Endometrial microvascular endothelial cells (primary cell): ENCODE measurements around the gene AKR1B15. TPM values are rescaled to one million over a fixed set of nuclear protein-coding genes. Genes with fewer than 3 reads are reported as not detected.

Experiments
- total RNA-seq: library from RNA; depleted of rRNA; stranded (reverse); fragments of >200 nt; gene quantifications from one replicate; pipeline ENCODE4 v1.2.3, GENCODE V29; 2015; ENCODE audit errors: inconsistent ontology term

Gene AKR1B15
- total RNA-seq, 1 donor from 2014 or later, result not detected

Other genes starting within 250 kb of the AKR1B15 start
- gene SLC35B4, start 232.2 kb upstream of the AKR1B15 start, total RNA-seq, result 14.7 TPM
- 213 TPM for gene AKR1B1, start 90.0 kb upstream of the AKR1B15 start, total RNA-seq
- gene AKR1B10, start 21.5 kb upstream of the AKR1B15 start, total RNA-seq, result 0.56 TPM
- 22.6 TPM for gene BPGM, start 97.7 kb downstream of the AKR1B15 start, total RNA-seq
- gene CALD1, start 230.5 kb downstream of the AKR1B15 start, total RNA-seq, result 146 TPM